SK-N-SH (cell line): ENCODE measurements around the gene P3H2. TPM values are rescaled to one million over a fixed set of nuclear protein-coding genes. Genes with fewer than 3 reads are reported as not detected.

Experiments
- CTCF ChIA-PET: fragments of 300-600, 350-600 bp; formaldehyde crosslinking; extraction: SDS; loops from one replicate; lab custom pipeline; 2021; lab: Yijun Ruan, JAX
- POLR2A ChIA-PET: fragments of 350-600 bp; sonication (Branson Sonifier 250); formaldehyde crosslinking; extraction: SDS; loops from one replicate; lab custom pipeline; 2020; ENCODE audit warnings: antibody characterized with exemption, inconsistent platforms; lab: Yijun Ruan, JAX
- DNase-seq: peaks from one replicate; pipeline ENCODE4 v3.0.0; 2012
- H2AFZ ChIP-seq: fragments of 200-600 bp; sonication (generic); 2 replicates; pipeline ENCODE4 v1.8.1; 2016; ENCODE audit warnings: antibody characterized with exemption, mild to moderate bottlenecking, low read depth
- H3F3A ChIP-seq: fragments of 200-600 bp; sonication (generic); replicated peaks from 2 replicates; pipeline ENCODE3; 2016; ENCODE audit warnings: antibody characterized with exemption, mild to moderate bottlenecking; ENCODE audit not compliant: insufficient read depth
- H3K27ac ChIP-seq, 2 experiments: fragments of 200-500 bp in 1 of 2; fragments of 200-600 bp in 1 of 2; sonication (Bioruptor generic) in 1 of 2; sonication (generic), shearing (Covaris generic) in 1 of 2; 2 replicates each; pipeline versions ENCODE4 v1.5.1 to v1.6.1; 2014 to 2016; ENCODE audit warnings: low read depth in 2 of 2, inconsistent platforms in 1 of 2, low read length in 1 of 2, mild to moderate bottlenecking in 1 of 2, mixed read lengths in 1 of 2
- H3K27me3 ChIP-seq: fragments of 200-600 bp; sonication (generic), shearing (Covaris generic); 2 replicates; pipeline ENCODE4 v1.6.1; 2016; ENCODE audit warnings: mixed run types; ENCODE audit not compliant: insufficient read depth
- H3K36me3 ChIP-seq, 2 experiments: fragments of 200-500 bp in 1 of 2; fragments of 200-600 bp in 1 of 2; sonication (Bioruptor generic) in 1 of 2; sonication (generic) in 1 of 2; replicated peaks in 1 of 2; 2 replicates each; pipeline versions ENCODE3 to v1.5.1; 2014 to 2016; ENCODE audit warnings: low read length in 1 of 2, mild to moderate bottlenecking in 1 of 2; ENCODE audit not compliant: insufficient read depth in 2 of 2, control insufficient read depth in 1 of 2
- H3K4me1 ChIP-seq, 2 experiments: fragments of 200-500 bp in 1 of 2; fragments of 200-600 bp in 1 of 2; sonication (Bioruptor generic) in 1 of 2; sonication (generic), shearing (Covaris generic) in 1 of 2; 2 replicates each; pipeline versions ENCODE4 v1.5.1 to v1.6.1; 2014 to 2016; ENCODE audit warnings: low read depth in 1 of 2, low read length in 1 of 2, mixed run types in 1 of 2; ENCODE audit not compliant: insufficient read depth in 2 of 2, control insufficient read depth in 1 of 2
- H3K4me2 ChIP-seq: fragments of 200-600 bp; sonication (generic), shearing (Covaris generic); 2 replicates; pipeline ENCODE4 v1.6.1; 2017; ENCODE audit warnings: mixed run types
- H3K4me3 ChIP-seq, 2 experiments: fragments of 200-500 bp in 1 of 2; fragments of 200-600 bp in 1 of 2; sonication (Bioruptor generic) in 1 of 2; sonication (generic), shearing (Covaris generic) in 1 of 2; 2 replicates each; pipeline versions ENCODE4 v1.5.1 to v1.8.1; 2014 to 2016; ENCODE audit warnings: low read depth in 2 of 2, inconsistent platforms in 1 of 2, low read length in 1 of 2, mild to moderate bottlenecking in 1 of 2, mixed read lengths in 1 of 2, moderate library complexity in 1 of 2
- H3K79me2 ChIP-seq: fragments of 200-600 bp; sonication (generic); 2 replicates; pipeline ENCODE4 v1.8.1; 2017; ENCODE audit warnings: mild to moderate bottlenecking; ENCODE audit not compliant: insufficient read depth
- H3K9ac ChIP-seq: fragments of 200-600 bp; sonication (generic); 2 replicates; pipeline ENCODE4 v1.6.1; 2017; ENCODE audit warnings: mixed run types
- H3K9me2 ChIP-seq: fragments of 200-600 bp; sonication (generic); 2 replicates; pipeline ENCODE4 v1.6.1; 2017; ENCODE audit warnings: mixed run types
- H3K9me3 ChIP-seq: fragments of 200-600 bp; sonication (generic); 2 replicates; pipeline ENCODE4 v1.6.1; 2017; ENCODE audit warnings: mixed run types, mild to moderate bottlenecking, moderate library complexity
- H4K20me1 ChIP-seq: fragments of 200-600 bp; sonication (generic); 2 replicates; pipeline ENCODE4 v1.6.1; 2017; ENCODE audit warnings: mild to moderate bottlenecking, mixed run types; ENCODE audit not compliant: insufficient read depth
- CHD2 ChIP-seq: fragments of 150-350 bp; IDR thresholded peaks from 2 replicates; pipeline ENCODE4 v1.6.1; 2018; ENCODE audit warnings: low read length; ENCODE audit not compliant: partially characterized antibody
- CTCF ChIP-seq: fragments of 200-600 bp; sonication (generic); IDR thresholded peaks from 2 replicates; pipeline ENCODE4 v1.6.1; 2017; ENCODE audit warnings: antibody characterized with exemption, mild to moderate bottlenecking, moderate library complexity
- ELF1 ChIP-seq: IDR thresholded peaks from 2 replicates; pipeline ENCODE4 v1.4.0; 2012
- EP300 ChIP-seq, 2 experiments: IDR thresholded peaks; 2 replicates each; pipeline versions ENCODE4 v1.4.0 to v1.6.1; 2012; ENCODE audit warnings: borderline replicate concordance in 1 of 2, low read depth in 1 of 2, low read length in 1 of 2
- EZH2phosphoT487 ChIP-seq: fragments of 200-600 bp; sonication (generic); IDR thresholded peaks from 2 replicates; pipeline ENCODE4 v1.6.1; 2017; ENCODE audit warnings: low read depth, mixed run types, mild to moderate bottlenecking, antibody characterized with exemption, moderate library complexity, borderline replicate concordance
- FOSL2 ChIP-seq: IDR thresholded peaks from 2 replicates; pipeline ENCODE4 v1.4.0; 2012; ENCODE audit warnings: low read depth, mild to moderate bottlenecking, moderate library complexity, borderline replicate concordance
- FOXJ3 ChIP-seq: sonication (generic); formaldehyde crosslinking; IDR thresholded peaks from 2 replicates; pipeline ENCODE4 v1.5.1; 2020; ENCODE audit warnings: mild to moderate bottlenecking, missing genetic modification reagents
- FOXM1 ChIP-seq: IDR thresholded peaks from 2 replicates; pipeline ENCODE4 v1.4.0; 2012; ENCODE audit warnings: low read depth, mild to moderate bottlenecking
- GABPA ChIP-seq: IDR thresholded peaks from 2 replicates; pipeline ENCODE4 v1.4.0; 2012; ENCODE audit warnings: low read depth, mild to moderate bottlenecking
- GATA2 ChIP-seq: sonication (generic); formaldehyde crosslinking; IDR thresholded peaks from 2 replicates; pipeline ENCODE4 v1.5.0; 2020; ENCODE audit warnings: mild to moderate bottlenecking, missing genetic modification reagents
- IRF3 ChIP-seq: fragments of 150-350 bp; IDR thresholded peaks from 2 replicates; pipeline ENCODE4 v1.6.1; 2016; ENCODE audit warnings: mild to moderate bottlenecking, low read depth, low read length
- JUND ChIP-seq: IDR thresholded peaks from 2 replicates; pipeline ENCODE4 v1.4.0; 2012
- MAX ChIP-seq: IDR thresholded peaks from 2 replicates; pipeline ENCODE4 v1.4.0; 2012; ENCODE audit warnings: low read depth
- MEF2A ChIP-seq: IDR thresholded peaks from 2 replicates; pipeline ENCODE4 v1.4.0; 2012; ENCODE audit warnings: low read depth, borderline replicate concordance
- NFIC ChIP-seq: IDR thresholded peaks from 2 replicates; pipeline ENCODE4 v1.4.0; 2012; ENCODE audit warnings: borderline replicate concordance
- PBX3 ChIP-seq: IDR thresholded peaks from 2 replicates; pipeline ENCODE4; 2012
- RCOR1 ChIP-seq: fragments of 150-350 bp; IDR thresholded peaks from 2 replicates; pipeline ENCODE4 v1.6.1; 2017; ENCODE audit warnings: antibody characterized with exemption, low read length
- RFX5 ChIP-seq: IDR thresholded peaks from 2 replicates; pipeline ENCODE4 v1.6.1; 2012; ENCODE audit warnings: mild to moderate bottlenecking, improper control_type of control experiment, low read length
- RXRA ChIP-seq: IDR thresholded peaks from 2 replicates; pipeline ENCODE4 v1.4.0; 2012; ENCODE audit warnings: low read depth, mild to moderate bottlenecking, borderline replicate concordance
- TAF1 ChIP-seq: IDR thresholded peaks from 2 replicates; pipeline ENCODE4 v1.6.1; 2012; ENCODE audit warnings: low read depth, mild to moderate bottlenecking, low read length, moderate library complexity, borderline replicate concordance
- TCF12 ChIP-seq: IDR thresholded peaks from 2 replicates; pipeline ENCODE4 v1.4.0; 2012
- YY1 ChIP-seq: IDR thresholded peaks from 2 replicates; pipeline ENCODE4 v1.4.0; 2012; ENCODE audit warnings: low read depth, mild to moderate bottlenecking
- WGBS: methylation state at CpG from one replicate; pipeline ENCODE4 v1.1.6; 2017; ENCODE audit warnings: low lambda C conversion rate; 5-methylcytosine and 5-hydroxymethylcytosine counted together
- polyA plus RNA-seq, 3 experiments: library from polyadenylated mRNA; depleted of rRNA; stranded (reverse); fragments of >200 nt; gene quantifications; 2 replicates each; pipeline ENCODE4 v1.2.3, GENCODE V29; 2012

Gene P3H2
- polyA plus RNA-seq, 1 of the 3 experiments (the other 2 are of a cell fraction) = 2.8 TPM

- TF ChIP-seq PBX3 (peak; percentile 74), TCF12 (peak; percentile 56), MAX (no peak), FOSL2 (peak; percentile 48), ELF1 (no peak), MEF2A (no peak), CHD2 (no peak), CTCF (no peak), FOXJ3 (CRISPR knock-in tag) (no peak), JUND (peak; percentile 37; the same call in 1 of the 2 replicates), NFIC (peak; percentile 53; the same call in 1 of the 2 replicates), FOXM1 (no peak), EP300 (IDR thresholded peaks at IDR 0.05; ENCODE audit: borderline replicate concordance in 1 of 2, low read depth in 1 of 2, low read length in 1 of 2) (peak in 1 of 2 experiments; percentile 58; a peak in 1 of 4 replicates), GATA2 (CRISPR knock-in tag) (no peak)
- TF ChIP-seq, all 33 proteins: peak for 6
- no peaks in the 10 kb centered on the region for H3F3A ChIP-seq
- no peaks in the 10 kb centered on the region for H3K9me2 ChIP-seq
- H3K27me3 ChIP-seq = no peaks in the 10 kb centered on the region
- no peak overlapping the region for H3K9ac ChIP-seq
- H3K27ac ChIP-seq = no peak overlapping the region
- DNase-seq = no peak
- no peak overlapping the region for H3K4me2 ChIP-seq
- no peaks in the 10 kb centered on the region for H4K20me1 ChIP-seq
- H2AFZ ChIP-seq = no peak overlapping the region
- ChIA-PET CTCF (no interaction called here), POLR2A (no interaction called here)
- no peaks in the 10 kb centered on the region for H3K36me3 ChIP-seq
- no peaks in the 10 kb centered on the region; a peak in 1 of 4 replicates for H3K4me1 ChIP-seq
- H3K9me3 ChIP-seq = no peaks in the 10 kb centered on the region
- H3K4me3 ChIP-seq = no peak overlapping the region
- H3K79me2 ChIP-seq = no peaks in the 10 kb centered on the region
- 25% methylated on average over 2 of the region's 3 CpGs for WGBS
These were observed 117.0 kb downstream of the P3H2 start for GRCh38 chr3:190003681-190004123.

- no peak overlapping the region for H3K9ac ChIP-seq
- H3K9me3 ChIP-seq = no peaks in the 10 kb centered on the region
- H3F3A ChIP-seq = no peaks in the 10 kb centered on the region
- H2AFZ ChIP-seq = no peak overlapping the region
- no peaks in the 10 kb centered on the region for H3K27me3 ChIP-seq
- H3K4me3 ChIP-seq = no peak overlapping the region
- no peaks in the 10 kb centered on the region; a peak in 1 of 4 replicates for H3K4me1 ChIP-seq
- H3K9me2 ChIP-seq = no peaks in the 10 kb centered on the region
- ChIA-PET CTCF (no interaction called here), POLR2A (no interaction called here)
- no peaks in the 10 kb centered on the region for H3K36me3 ChIP-seq
- H3K4me2 ChIP-seq = no peak overlapping the region
- H3K79me2 ChIP-seq = no peaks in the 10 kb centered on the region
- DNase-seq = no peak
- whole genome bisulfite sequencing = 27% methylated on average over 3 of the region's 3 CpGs
- no peak overlapping the region for H3K27ac ChIP-seq
- no peaks in the 10 kb centered on the region for H4K20me1 ChIP-seq
- no peak for TF ChIP-seq RFX5
- TF ChIP-seq ELF1 = no peak
- no peak for TF ChIP-seq GABPA
- no peak for TF ChIP-seq IRF3
- TF ChIP-seq TAF1 = no peak
- no peak for TF ChIP-seq YY1
- no peak for TF ChIP-seq EZH2phosphoT487
- TF ChIP-seq RCOR1 = no peak
- TF ChIP-seq RXRA = no peak
- no peak for TF ChIP-seq PBX3
These were observed 117.6 kb downstream of the P3H2 start for GRCh38 chr3:190003068-190003467.
